Measurements from ENCODE around the gene SORL1.

GRCh38 chr11:121435551-121436511, 16.3 kb upstream of the SORL1 start:
- TF ChIP-seq CTCF (IDR thresholded peaks at IDR 0.05) (no peak), POLR2AphosphoS5 (IDR thresholded peaks at IDR 0.05) (no peak), POLR2A (IDR thresholded peaks at IDR 0.05; ENCODE audit: low read depth) (no peak), EP300 (IDR thresholded peaks at IDR 0.05) (no peak)
